Mammary epithelial cell (primary cell): Measurements from ENCODE around the gene RNF212.

Source experiments
- EZH2 ChIP-seq: IDR thresholded peaks from 2 replicates; pipeline ENCODE4 v1.6.1; 2012; ENCODE audit warnings: low read length, inconsistent platforms, borderline replicate concordance
- TF ChIP-seq, protein P1 (sequence below), 2 donors: IDR thresholded peaks in 1 of 2; conservative IDR thresholded peaks in 1 of 2; 2 replicates each; pipeline ENCODE4 v1.5.1; 2011 to 2012; ENCODE audit warnings: inconsistent platforms in 2 of 2, low read length in 2 of 2, mild to moderate bottlenecking in 2 of 2, control low read depth in 1 of 2, low read depth in 1 of 2; ENCODE audit not compliant: insufficient read depth in 1 of 2; ENCODE audit errors: extremely low read depth in 1 of 2

DNA sequence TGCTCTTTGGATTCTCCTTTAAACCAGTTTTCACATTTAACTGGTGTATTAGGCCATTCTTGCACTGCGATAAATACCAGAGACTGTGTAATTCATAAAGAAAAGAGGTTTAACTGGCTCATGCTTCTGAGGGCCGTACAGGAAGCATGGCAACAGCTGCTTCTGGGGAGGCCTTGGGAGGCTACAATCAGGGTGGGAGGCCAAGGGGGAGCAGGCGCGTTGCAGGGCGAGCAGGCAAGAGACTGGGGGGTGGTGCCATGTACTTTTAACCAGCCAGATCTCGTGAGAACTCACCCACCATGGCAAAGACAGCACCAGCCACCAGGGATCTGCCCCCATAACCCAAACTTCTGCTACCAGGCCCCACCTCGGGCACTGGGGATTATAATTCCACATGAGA lies 38.1 kb downstream of the RNF212 start:
- TF ChIP-seq, protein P1, sequence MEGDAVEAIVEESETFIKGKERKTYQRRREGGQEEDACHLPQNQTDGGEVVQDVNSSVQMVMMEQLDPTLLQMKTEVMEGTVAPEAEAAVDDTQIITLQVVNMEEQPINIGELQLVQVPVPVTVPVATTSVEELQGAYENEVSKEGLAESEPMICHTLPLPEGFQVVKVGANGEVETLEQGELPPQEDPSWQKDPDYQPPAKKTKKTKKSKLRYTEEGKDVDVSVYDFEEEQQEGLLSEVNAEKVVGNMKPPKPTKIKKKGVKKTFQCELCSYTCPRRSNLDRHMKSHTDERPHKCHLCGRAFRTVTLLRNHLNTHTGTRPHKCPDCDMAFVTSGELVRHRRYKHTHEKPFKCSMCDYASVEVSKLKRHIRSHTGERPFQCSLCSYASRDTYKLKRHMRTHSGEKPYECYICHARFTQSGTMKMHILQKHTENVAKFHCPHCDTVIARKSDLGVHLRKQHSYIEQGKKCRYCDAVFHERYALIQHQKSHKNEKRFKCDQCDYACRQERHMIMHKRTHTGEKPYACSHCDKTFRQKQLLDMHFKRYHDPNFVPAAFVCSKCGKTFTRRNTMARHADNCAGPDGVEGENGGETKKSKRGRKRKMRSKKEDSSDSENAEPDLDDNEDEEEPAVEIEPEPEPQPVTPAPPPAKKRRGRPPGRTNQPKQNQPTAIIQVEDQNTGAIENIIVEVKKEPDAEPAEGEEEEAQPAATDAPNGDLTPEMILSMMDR (conservative IDR thresholded peaks at IDR 0.05 in 1 of 2, IDR thresholded peaks at IDR 0.05 in 1 of 2; ENCODE audit: extremely low read depth in 1 of 2, insufficient read depth in 1 of 2, low read depth in 1 of 2, low read length in 2 of 2): no peak
- no peak for TF ChIP-seq EZH2
